GM12873 (cell line): Measurements from ENCODE around the gene NFRKB.

ENCODE experiments used
- CTCF ChIP-seq: IDR thresholded peaks from 2 replicates; pipeline ENCODE4 v1.5.1; 2012; ENCODE audit warnings: low read depth, mild to moderate bottlenecking, moderate library complexity, low read length, control low read depth; ENCODE audit not compliant: insufficient read depth; ENCODE audit errors: missing control alignments

The NFRKB gene

GRCh38 chr11:129853518-129854231, 41.7 kb downstream of the NFRKB start:
- no peak for TF ChIP-seq CTCF

DNA sequence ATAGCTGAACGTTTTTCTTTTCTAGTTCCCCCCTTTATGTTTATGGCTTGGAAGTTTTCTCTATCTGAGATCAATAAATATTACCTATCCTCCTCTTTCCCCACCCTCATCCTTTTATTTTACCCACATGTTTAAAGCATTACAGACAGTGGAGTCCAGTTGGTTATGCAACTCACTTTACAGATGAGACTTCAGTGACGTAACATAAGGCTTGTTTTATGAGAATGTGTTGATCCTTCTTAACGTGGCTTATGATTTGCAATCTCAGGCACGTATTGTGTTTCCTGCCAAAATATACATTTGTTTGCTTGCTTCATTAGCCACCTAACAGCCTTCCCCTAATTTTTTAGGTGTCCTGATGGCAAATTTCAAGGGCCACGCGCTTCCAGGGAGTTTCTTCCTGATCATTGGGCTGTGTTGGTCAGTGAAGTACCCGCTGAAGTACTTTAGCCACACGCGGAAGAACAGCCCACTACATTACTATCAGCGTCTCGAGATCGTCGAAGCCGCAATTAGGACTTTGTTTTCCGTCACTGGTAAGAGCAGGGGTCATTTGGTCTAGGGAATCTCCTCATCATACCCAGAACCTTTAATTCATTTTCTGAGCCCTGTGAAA, 43.1 kb downstream of the NFRKB start:
- TF ChIP-seq CTCF: no peak

DNA sequence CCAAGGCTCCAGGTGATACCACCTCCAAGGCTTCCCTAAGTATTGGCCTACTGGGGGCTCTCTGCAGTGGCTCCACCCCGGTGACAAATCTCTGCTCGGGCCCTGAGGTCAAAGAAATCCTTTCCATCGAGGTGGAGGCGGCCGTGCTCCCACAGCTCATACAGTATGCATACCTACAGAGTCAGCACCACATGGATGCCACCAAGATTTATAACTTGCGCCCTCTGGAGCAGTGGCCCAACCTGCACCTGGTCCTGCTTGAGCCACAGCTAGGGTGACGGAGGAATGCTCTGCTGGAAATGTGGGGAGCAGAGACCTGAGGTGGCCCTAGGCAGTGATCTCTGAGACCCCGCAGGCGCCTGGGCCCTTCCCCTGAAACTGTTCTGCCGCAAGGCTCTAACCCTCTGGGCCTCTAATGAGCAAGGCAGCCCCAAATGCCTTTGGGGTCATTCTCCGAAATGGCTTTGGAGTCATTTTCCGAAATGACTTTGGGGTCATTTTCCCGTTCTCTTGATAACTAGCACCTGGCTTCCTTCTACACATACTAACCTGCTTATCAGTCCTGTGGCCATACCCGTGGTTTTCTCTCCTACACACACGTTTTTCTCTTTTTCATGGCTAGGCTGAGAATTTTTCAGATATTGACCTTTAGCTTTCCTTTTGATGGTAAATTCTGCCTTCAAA, 45.8 kb downstream of the NFRKB start:
- no peak for TF ChIP-seq CTCF

- no peak for TF ChIP-seq CTCF
Measured at GRCh38 chr11:129846508-129847335, 48.7 kb downstream of the NFRKB start.
